H9 (cell line): ENCODE results near the gene CCL13. TPM values are rescaled to one million over a fixed set of nuclear protein-coding genes. Genes with fewer than 3 reads are reported as not detected.
A peak's percentile ranks its signal among the peaks of the same experiment; 100 is the strongest.

Source experiments
- DNase-seq: peaks from one replicate; pipeline ENCODE4 v3.0.0-alpha.2; 2017
- H2AFZ ChIP-seq: one replicate; pipeline ENCODE4 v1.6.1; 2013; ENCODE audit warnings: mild to moderate bottlenecking, low read length, control low read depth, moderate library complexity
- H2AK5ac ChIP-seq: 2 replicates; pipeline ENCODE4 v1.6.1; 2013; ENCODE audit warnings: low read length, control low read depth, mixed read lengths; ENCODE audit not compliant: insufficient read length
- H2BK120ac ChIP-seq: one replicate; pipeline ENCODE4 v1.6.1; 2013; ENCODE audit warnings: low read depth, mild to moderate bottlenecking, low read length, control low read depth, inconsistent platforms; ENCODE audit not compliant: poor library complexity, severe bottlenecking
- H2BK12ac ChIP-seq: 2 replicates; pipeline ENCODE4 v1.6.1; 2013; ENCODE audit warnings: low read length, control low read depth, mixed read lengths, low read depth; ENCODE audit not compliant: insufficient read length
- H2BK15ac ChIP-seq: 2 replicates; pipeline ENCODE4 v1.6.1; 2013; ENCODE audit warnings: low read depth, low read length, control low read depth
- H2BK20ac ChIP-seq: one replicate; pipeline ENCODE4 v1.6.1; 2013; ENCODE audit warnings: low read depth, mild to moderate bottlenecking, low read length, control low read depth, inconsistent platforms; ENCODE audit not compliant: poor library complexity, severe bottlenecking
- H2BK5ac ChIP-seq: 2 replicates; pipeline ENCODE4 v1.6.1; 2013; ENCODE audit warnings: low read length, control low read depth, mixed read lengths; ENCODE audit not compliant: insufficient read length
- H3K14ac ChIP-seq: 2 replicates; pipeline ENCODE4 v1.6.1; 2013; ENCODE audit warnings: low read length, control low read depth; ENCODE audit not compliant: insufficient read depth
- H3K18ac ChIP-seq: 2 replicates; pipeline ENCODE4 v1.6.1; 2013; ENCODE audit warnings: low read depth, mild to moderate bottlenecking, mixed read lengths, low read length, control low read depth; ENCODE audit not compliant: insufficient read length
- H3K23ac ChIP-seq: 2 replicates; pipeline ENCODE4 v1.6.1; 2013; ENCODE audit warnings: low read length, control low read depth, mixed read lengths, low read depth; ENCODE audit not compliant: insufficient read length
- H3K23me2 ChIP-seq: 2 replicates; pipeline ENCODE4 v1.6.1; 2013; ENCODE audit warnings: low read depth, mild to moderate bottlenecking, mixed read lengths, low read length, control low read depth; ENCODE audit not compliant: insufficient read length, poor library complexity, severe bottlenecking
- H3K27ac ChIP-seq: 2 replicates; pipeline ENCODE4 v1.5.1; 2013; ENCODE audit warnings: low read length, control low read depth, mixed read lengths, low read depth; ENCODE audit not compliant: insufficient read length
- H3K27me3 ChIP-seq: 2 replicates; pipeline ENCODE4 v1.6.1; 2013; ENCODE audit warnings: low read length, control low read depth, inconsistent platforms; ENCODE audit not compliant: insufficient read depth
- H3K4ac ChIP-seq: 2 replicates; pipeline ENCODE4 v1.6.1; 2013; ENCODE audit warnings: low read depth, mild to moderate bottlenecking, control low read depth, inconsistent platforms, low read length, moderate library complexity
- H3K4me1 ChIP-seq: 2 replicates; pipeline ENCODE4 v1.6.1; 2013; ENCODE audit warnings: low read length, control low read depth, inconsistent platforms; ENCODE audit not compliant: insufficient read depth
- H3K4me2 ChIP-seq: 2 replicates; pipeline ENCODE4 v1.6.1; 2013; ENCODE audit warnings: low read length, control low read depth, mixed read lengths; ENCODE audit not compliant: insufficient read length, insufficient read depth
- H3K56ac ChIP-seq: 2 replicates; pipeline ENCODE4 v1.6.1; 2013; ENCODE audit warnings: low read depth, mild to moderate bottlenecking, mixed read lengths, low read length, control low read depth; ENCODE audit not compliant: insufficient read length
- H3K79me1 ChIP-seq: 2 replicates; pipeline ENCODE4 v1.6.1; 2013; ENCODE audit warnings: low read depth, mild to moderate bottlenecking, moderate library complexity, low read length, control low read depth, inconsistent platforms; ENCODE audit not compliant: insufficient read depth, poor library complexity, severe bottlenecking
- H3K79me2 ChIP-seq: 2 replicates; pipeline ENCODE4 v1.6.1; 2013; ENCODE audit warnings: low read length, control low read depth, inconsistent platforms; ENCODE audit not compliant: insufficient read depth
- H3K9ac ChIP-seq: 2 replicates; pipeline ENCODE4 v1.6.1; 2013; ENCODE audit warnings: low read length, control low read depth, mixed read lengths; ENCODE audit not compliant: insufficient read length; ENCODE audit errors: extremely low read depth
- H3K9me3 ChIP-seq: one replicate; pipeline ENCODE4 v1.6.1; 2013; ENCODE audit warnings: low read depth, low read length, inconsistent platforms; ENCODE audit not compliant: control insufficient read depth
- H3T11ph ChIP-seq: one replicate; pipeline ENCODE4 v1.6.1; 2013; ENCODE audit warnings: mild to moderate bottlenecking, low read length, control low read depth, inconsistent platforms
- H4K20me1 ChIP-seq: one replicate; pipeline ENCODE4 v1.6.1; 2013; ENCODE audit not compliant: control insufficient read depth, insufficient read length, insufficient read depth
- H4K5ac ChIP-seq: 2 replicates; pipeline ENCODE4 v1.6.1; 2013; ENCODE audit warnings: low read depth, mild to moderate bottlenecking, mixed read lengths, low read length, control low read depth; ENCODE audit not compliant: insufficient read length
- H4K8ac ChIP-seq: replicated peaks from 2 replicates; pipeline ENCODE4 v1.6.1; 2013; ENCODE audit warnings: low read length, control low read depth, mixed read lengths, low read depth; ENCODE audit not compliant: insufficient read length
- H4K91ac ChIP-seq: 2 replicates; pipeline ENCODE4 v1.6.1; 2013; ENCODE audit warnings: low read depth, mild to moderate bottlenecking, moderate library complexity, mixed read lengths, low read length, control low read depth; ENCODE audit not compliant: insufficient read length
- H3K27ac Mint-ChIP-seq, 3 experiments: 2 replicates in 2 of 3; 3 replicates in 1 of 3; pipeline ENCODE4 v1.8.0; 2020 to 2021; ENCODE audit warnings: mixed read lengths in 3 of 3, mild to moderate bottlenecking in 1 of 3, moderate library complexity in 1 of 3
- H3K27me3 Mint-ChIP-seq: 2 replicates; pipeline ENCODE4 v1.8.0; 2021; ENCODE audit warnings: low read depth, mild to moderate bottlenecking, moderate library complexity, mixed read lengths
- H3K36me3 Mint-ChIP-seq, 3 experiments: 2 replicates in 2 of 3; 3 replicates in 1 of 3; pipeline ENCODE4 v1.8.0; 2020 to 2021; ENCODE audit warnings: low read depth in 3 of 3, mixed read lengths in 3 of 3; ENCODE audit not compliant: insufficient read depth in 1 of 3
- H3K4me1 Mint-ChIP-seq, 2 experiments: 2 replicates each; pipeline ENCODE4 v1.8.0; 2020; ENCODE audit warnings: mixed read lengths in 2 of 2
- H3K4me3 Mint-ChIP-seq, 2 experiments: 2 replicates in 1 of 2; 3 replicates in 1 of 2; pipeline ENCODE4 v1.8.0; 2020 to 2021; ENCODE audit warnings: mild to moderate bottlenecking in 2 of 2, mixed read lengths in 2 of 2, moderate library complexity in 1 of 2
- H3K9me3 Mint-ChIP-seq, 2 experiments: 2 replicates in 1 of 2; 3 replicates in 1 of 2; pipeline ENCODE4 v1.8.0; 2020; ENCODE audit warnings: mild to moderate bottlenecking in 2 of 2, mixed read lengths in 2 of 2, moderate library complexity in 1 of 2
- CTCF ChIP-seq: fragments of 200-600 bp; sonication (generic); conservative IDR thresholded peaks from 3 replicates; pipeline ENCODE4 v1.8.0; 2021; ENCODE audit warnings: antibody characterized with exemption, mild to moderate bottlenecking
- WGBS: extraction: QIAGEN DNeasy Blood & Tissue Kit; methylation state at CpG from one replicate; pipeline ENCODE4 v1.1.7; 2013; ENCODE audit warnings: missing lambda C conversion rate, low lambda C conversion rate, mixed read lengths; ENCODE audit not compliant: insufficient read length; ENCODE audit errors: extremely low coverage; 5-methylcytosine and 5-hydroxymethylcytosine counted together
- total RNA-seq: library from RNA; stranded (reverse); gene quantifications from 2 replicates; pipeline ENCODE4 v1.2.1, GENCODE V29; 2021

The CCL13 gene
- total RNA-seq, 1 experiment from 2014 or later = not detected

- no peaks in the 10 kb centered on the region for H3K9me3 Mint-ChIP-seq
- Histone ChIP-seq H3K4me2 (no peak overlapping the region), H2BK12ac (no peak overlapping the region), H2BK20ac (no peak overlapping the region), H3K9me3 (no peaks in the 10 kb centered on the region), H3T11ph (no peak overlapping the region), H4K91ac (no peak overlapping the region), H3K79me2 (no peaks in the 10 kb centered on the region), H2BK5ac (no peak overlapping the region), H2BK15ac (no peak overlapping the region), H3K4ac (no peak overlapping the region), H4K20me1 (no peaks in the 10 kb centered on the region), H2BK120ac (no peak overlapping the region), H3K27ac (no peak overlapping the region), H3K9ac (no peak overlapping the region), H2AK5ac (no peak overlapping the region), H3K23ac (no peak overlapping the region), H4K8ac (no peak overlapping the region), H3K4me1 (no peaks in the 10 kb centered on the region), H3K56ac (no peak overlapping the region), H3K14ac (no peak overlapping the region), H4K5ac (no peak overlapping the region), H2AFZ (no peak overlapping the region), H3K23me2 (no peaks in the 10 kb centered on the region), H3K27me3 (no peaks in the 10 kb centered on the region), H3K79me1 (no peaks in the 10 kb centered on the region), H3K18ac (no peak overlapping the region)
- H3K27ac Mint-ChIP-seq = no peak overlapping the region
- no peak for TF ChIP-seq CTCF
- DNase-seq = peak; percentile 18
- WGBS = no CpG with 5 or more reads among the region's 9 CpGs
- H3K36me3 Mint-ChIP-seq = no peaks in the 10 kb centered on the region
- peaks cover 8 to 18% of the 10 kb centered on the region in 2 experiments; a peak in 3 of 4 replicates for H3K4me1 Mint-ChIP-seq
- no peak overlapping the region for H3K4me3 Mint-ChIP-seq
- peaks cover 10% of the 10 kb centered on the region for H3K27me3 Mint-ChIP-seq
These were observed 12.1 kb downstream of the CCL13 start for GRCh38 chr17:34368196-34368945.
